ENCODE results near the gene CDH13. TPM values are rescaled to one million over a fixed set of nuclear protein-coding genes. Genes with fewer than 3 reads are reported as not detected.

Gene CDH13
- total RNA-seq, 2 donors from 2014 or later, result 4.1 to 7.1 TPM

DNA sequence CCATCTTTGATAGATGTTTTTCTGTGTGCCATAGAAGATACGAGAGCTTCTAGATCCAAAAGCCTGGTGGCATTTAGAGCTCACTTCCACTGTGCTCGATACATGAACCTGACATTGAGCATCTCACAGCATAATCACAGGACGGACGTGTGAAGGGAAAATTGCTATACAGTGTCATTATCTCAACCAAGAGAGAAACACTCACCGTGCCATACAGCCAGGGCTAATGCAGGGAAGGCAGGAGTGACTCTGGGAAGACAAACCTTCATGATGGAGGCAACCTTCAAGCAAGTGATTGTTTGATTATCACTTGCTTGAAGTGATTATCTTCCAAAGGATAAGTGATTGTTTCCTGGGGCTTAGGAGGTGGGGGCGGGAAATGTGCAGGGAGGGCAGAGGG, 962.8 kb downstream of the CDH13 start:
- no peak for DNase-seq
- ATAC-seq, result no peak
- intact Hi-C loops (cut with DNase I, micrococcal nuclease), result no loop called here

DNA sequence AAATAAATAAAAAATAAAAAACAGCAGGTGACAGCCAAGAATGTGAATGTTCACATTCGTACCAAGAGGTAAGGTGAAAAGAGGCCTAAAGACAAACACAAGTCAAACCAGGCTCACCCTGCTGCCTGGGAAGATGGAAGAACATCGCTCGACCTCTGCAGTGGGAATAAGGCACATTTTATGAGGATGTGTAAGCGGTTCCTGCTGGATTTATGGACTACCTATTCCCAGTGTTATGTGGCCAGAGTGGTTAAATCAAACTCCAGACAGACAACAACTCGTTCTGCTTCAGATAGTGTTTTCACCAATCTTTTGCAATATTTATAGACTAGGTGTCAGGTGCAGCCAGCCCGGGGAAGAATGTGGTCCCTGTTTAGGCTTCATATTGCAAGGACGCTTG, 966.0 kb downstream of the CDH13 start:
- ATAC-seq (no peak), DNase-seq (no peak)
- intact Hi-C loops (cut with DNase I, micrococcal nuclease), result no loop called here

DNA sequence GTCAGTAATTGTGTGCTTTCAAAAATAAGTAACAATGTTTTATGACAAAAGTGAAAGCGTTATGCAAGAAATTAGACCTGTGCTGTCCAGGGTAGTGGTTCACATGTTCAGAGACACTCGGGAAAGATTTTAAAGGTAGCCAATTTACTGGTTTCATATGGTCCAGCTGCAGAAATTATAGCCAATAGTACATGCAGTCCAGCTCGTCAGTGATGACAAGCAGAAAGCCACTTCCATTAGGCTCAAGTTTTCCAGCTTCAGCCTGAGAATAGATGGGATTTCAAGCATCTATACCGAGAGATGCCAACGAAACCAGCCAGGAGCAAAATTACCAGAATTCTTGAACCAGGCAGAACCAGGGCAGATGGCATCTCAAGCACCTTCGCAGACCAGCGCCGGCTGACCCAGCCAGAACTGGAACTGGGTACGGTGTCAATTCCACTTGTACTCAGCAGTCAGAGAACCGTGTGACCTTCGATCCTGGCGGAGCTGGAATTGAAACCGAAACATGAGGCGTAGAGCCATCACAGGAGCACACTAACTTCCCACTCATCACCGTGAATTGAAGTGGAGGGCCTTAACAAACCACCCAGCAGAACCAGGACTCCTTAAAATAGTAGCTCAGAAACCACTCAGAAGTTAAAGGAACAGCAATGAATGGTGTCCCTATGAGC, 973.2 kb downstream of the CDH13 start:
- ATAC-seq (no peak), DNase-seq (no peak)
- intact Hi-C loops (cut with DNase I, micrococcal nuclease), result no loop called here

DNA sequence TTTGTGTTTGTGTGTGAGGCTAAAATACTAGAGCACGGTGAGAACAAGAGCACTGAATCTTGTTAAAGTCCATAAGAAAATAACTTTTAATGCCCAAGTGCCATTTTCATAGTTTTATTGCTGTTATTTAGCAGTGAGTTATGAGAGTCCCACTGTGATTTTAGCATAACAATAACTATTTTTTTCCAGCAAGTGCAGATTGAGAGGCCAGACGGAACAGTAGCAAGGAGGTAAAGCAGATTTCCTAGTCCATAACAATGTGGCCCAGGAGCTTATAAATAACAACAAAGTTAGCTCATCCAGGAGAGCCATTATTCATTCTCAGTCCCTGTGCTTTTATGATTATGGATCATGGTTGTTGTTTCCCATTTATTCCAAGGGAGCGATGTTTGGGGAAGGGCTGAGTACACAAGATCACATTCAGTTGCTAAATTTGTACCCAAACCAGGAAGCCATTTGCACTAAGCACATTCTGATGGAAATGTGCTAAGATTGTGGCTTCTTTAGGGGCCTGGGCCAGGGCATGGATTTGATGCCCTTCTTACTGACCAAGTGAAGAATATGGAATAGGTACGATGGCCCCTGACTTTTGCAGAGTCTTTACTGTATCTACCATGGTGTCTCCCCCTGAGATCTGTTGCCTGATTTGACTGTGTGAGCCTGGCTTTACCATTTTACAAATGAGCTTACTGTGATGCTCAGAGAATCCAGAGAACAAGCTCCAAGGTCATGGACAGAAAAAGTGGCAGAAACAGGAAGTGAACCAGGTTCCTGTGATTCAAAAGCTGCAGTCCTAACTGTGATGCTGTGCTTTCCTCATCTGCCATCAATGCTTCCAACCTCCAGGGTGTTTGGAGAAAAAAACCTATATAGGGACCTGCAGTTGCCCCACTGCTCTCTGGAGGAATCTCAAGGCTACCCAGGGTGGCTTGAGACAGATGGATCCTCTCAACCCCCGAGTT, 976.3 kb downstream of the CDH13 start:
- ATAC-seq (no peak), DNase-seq (no peak)
- intact Hi-C loops (cut with DNase I, micrococcal nuclease), result no loop called here

DNA sequence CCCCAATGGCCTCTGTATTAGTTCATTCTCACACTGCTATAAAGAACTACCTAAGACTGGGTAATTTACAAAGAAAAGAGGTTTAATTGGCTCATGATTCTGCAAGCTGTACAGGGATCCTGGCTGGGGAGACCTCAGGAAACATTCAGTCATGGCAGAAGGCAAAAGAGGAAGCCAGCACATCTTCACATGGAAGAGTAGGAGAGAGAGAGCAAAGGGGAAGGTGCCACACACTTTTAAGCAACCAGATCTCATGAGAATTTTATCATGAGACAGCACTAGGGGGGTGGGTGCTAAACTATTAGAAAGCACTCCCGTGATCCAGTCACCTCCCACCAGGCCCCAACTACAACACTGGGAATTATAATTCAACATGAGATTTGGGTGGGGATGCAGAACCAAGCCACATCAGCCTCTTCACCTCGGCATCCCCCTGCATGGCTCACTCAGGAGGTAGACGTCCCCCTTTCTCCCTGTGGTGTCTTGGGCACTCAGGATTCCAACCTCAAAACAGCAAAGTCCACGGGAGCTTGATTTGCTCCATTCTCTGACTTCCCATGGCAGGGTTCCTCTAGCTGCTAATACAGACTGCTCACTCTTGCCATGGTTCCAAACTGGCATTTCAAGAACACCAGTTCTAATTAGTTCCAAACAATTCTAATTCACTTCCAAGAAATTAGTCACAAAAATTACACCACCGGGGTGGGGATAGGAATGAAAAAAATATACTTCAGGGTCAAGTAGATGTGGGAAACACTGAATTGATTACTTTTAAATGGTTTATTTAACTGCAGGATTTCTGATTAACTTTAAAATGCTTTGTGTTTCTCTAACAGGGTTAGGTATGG, 977.2 kb downstream of the CDH13 start:
- ATAC-seq, result no peak
- no peak for DNase-seq
- intact Hi-C loops (cut with DNase I, micrococcal nuclease), result no loop called here

DNA sequence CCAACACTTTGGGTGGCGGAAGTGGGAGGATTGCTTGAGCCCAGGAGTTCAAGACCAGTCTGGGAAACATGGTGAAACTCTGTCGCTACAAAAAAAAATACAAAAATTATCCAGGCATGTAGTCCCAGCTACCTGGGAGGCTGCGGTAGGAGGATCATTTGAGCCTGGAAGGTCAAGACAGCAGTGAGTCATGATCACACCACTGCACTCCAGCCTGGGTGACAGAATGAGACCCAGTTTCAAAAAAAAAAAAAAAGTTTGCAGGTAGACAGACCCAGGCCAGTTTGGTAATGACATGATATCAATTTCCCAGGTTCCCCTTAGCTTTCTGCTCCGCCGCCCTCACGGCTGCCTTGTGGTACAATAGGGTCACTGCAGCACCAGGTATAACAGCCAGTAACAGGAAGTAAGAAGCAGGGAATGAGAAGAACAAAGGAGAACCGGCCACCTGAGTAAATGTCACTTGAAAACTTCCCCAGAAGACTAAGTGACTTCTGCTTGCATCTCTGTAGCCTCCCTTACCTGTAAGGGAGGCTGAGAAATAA, 979.8 kb downstream of the CDH13 start:
- DNase-seq (no peak), ATAC-seq (no peak)
- intact Hi-C loops (cut with DNase I, micrococcal nuclease), result no loop called here

DNA sequence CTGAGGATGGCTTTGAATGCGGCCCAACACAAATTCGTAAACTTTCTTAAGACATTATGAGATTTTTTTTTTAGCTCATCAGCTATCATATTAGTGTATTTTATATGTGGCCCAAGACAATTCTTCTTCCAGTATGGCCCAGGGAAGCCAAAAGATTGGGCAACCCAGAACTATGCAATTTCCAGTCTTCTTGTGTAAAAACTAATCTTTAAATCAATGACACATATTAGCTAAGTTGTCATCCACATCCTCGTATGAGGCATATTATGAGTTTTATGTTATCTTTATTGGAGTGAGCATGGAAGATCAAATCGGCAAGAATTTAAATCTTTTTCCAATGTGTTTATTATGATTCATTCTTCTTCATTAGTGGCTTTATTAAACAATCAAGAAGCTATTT, 982.4 kb downstream of the CDH13 start:
- no peak for ATAC-seq
- intact Hi-C loops (cut with DNase I, micrococcal nuclease), result no loop called here
- no peak for DNase-seq

DNA sequence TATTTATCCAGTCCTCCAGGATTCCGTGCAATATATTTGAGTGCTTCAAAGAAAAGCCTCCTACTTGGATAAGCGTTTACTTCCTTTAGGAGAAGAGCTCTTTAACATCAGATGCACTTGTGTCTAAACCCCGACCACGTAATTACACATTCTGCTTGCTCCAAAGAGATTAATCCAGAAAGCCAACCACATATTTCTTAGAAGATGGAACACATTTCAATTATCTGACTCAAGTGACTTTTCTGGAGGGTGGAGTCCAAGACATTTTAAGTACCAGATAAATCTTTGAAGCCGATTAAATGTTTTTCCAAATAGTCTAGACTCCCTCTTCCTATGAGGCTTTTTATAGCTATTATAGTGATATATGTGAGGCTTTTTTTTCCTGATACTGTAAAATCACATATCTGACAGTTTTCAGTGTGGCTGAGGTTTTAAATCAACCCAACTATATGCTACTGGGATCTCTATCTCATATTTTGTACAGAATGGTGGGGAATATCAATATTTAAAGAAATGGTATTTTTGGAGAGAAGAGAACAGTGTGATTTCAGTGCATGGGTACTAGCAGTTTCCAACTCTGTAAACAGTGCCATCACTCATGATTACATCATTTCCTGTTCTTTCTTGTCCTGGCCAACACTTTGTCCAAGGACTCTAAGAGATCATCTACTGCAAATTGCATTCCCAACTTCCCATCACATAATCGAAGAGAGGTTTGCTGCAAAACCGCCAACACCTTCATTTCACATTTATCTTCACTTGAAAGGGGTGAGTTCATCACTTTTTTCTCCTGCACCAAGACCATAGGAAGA, 988.6 kb downstream of the CDH13 start:
- intact Hi-C loops (cut with DNase I, micrococcal nuclease), result no loop called here
- DNase-seq, result no peak
- ATAC-seq, result no peak

DNA sequence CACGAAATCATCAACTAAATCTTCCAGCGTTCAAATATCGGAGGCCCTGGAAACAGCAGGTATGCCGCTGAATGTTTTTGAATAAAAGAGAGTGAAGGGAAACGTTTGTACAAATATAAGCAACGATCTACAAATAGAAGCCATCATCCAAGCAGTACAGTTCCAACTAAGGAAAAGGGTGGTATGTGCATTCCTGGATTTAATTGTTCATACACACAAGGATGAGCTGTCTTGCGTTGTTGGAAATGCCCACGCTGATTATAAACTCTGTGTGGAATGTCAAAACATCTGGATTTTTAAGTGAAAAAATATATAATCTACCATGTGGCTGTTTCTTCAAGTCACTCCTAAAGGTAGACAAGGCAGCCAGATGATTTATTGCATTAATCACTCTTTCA, 989.2 kb downstream of the CDH13 start:
- DNase-seq, result no peak
- no peak for ATAC-seq
- intact Hi-C loops (cut with DNase I, micrococcal nuclease), result no loop called here

DNA sequence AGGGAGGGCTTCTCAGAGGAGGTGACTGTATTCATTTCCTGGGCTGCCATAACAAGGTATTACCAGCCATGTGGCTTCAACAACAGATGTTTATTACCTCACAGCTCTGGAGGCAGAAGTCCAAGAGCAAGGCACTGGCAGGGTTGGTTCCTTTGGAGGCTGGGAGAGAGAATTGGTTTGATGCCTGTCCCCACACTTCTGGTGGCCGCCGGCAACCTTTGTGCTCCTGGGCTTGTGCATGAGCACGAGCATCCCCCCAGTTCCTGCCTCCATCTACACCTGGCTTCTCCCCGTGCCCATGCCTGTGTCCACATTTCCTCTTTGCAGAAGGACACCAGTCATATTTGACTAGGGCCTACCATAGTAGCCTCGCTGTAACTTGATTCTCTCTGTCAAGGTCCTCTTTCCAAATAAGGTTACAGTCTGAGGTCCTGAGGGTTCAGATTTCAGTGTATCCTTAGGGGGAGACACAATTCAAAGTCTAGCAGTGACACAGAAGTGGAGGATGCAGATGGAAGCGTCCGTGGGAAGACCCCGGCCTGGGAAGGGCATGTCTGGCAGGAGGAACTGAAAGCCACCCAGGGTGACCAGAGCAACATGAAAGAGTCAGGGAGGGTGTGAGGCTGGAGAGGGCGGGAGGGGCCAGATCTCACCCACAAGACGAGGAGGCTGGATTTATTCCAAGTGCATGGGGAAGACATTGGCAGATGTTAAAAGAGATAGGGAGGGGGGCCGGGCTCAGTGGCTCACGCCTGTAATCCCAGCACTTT, 992.8 kb downstream of the CDH13 start:
- intact Hi-C loops (cut with DNase I, micrococcal nuclease), result no loop called here
- no peak for ATAC-seq
- DNase-seq, result no peak

DNA sequence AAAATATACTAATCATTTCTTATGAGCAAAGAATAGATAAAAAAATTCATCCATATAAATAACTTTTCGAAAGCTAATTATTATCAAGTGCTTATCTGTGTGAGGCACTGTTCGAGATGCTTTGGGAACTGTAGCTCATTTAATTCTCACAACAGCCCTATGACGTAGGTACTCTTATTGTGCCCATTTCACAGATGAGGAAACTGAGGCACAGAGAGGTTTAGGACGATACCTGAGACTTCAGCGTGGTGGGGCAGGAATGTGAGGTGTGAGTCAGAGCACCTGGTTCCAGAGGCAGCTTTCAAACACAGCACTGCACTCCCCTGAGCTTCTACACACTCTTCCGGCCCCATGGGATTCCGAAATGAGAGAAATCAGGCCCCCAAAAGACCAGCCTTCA, 995.2 kb downstream of the CDH13 start:
- ATAC-seq (no peak), DNase-seq (no peak)
- intact Hi-C loops (cut with DNase I, micrococcal nuclease), result no loop called here

DNA sequence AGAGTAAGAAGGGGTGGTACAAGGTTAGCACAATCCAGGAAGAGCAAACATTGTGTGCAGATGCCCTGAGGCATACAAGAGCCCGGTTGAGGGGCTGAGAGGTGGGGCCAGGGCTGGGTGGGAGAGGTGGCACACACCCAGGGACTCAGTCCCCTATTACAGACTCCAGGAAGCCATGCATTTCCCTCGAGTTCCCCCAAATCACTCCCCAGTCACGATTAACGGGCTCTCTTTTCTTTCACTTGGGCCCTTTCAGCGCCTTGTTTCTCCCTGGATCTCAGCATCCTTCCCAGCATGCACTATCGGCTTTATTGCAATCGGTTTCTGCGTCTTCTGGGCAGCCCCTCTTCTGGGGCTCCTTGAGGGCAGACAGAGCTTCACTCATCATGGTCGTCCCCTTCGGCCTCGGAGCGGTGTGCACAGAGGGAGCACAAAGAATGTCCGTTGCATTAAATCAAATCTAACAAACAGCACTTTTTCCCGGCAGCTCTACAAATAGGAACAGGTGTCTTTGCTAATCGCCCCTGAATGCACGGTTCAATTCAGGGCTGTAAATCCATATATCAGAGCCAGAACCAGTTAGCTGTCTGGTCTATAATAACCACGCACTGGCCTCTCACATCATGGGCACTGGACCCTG, 996.4 kb downstream of the CDH13 start:
- no peak for DNase-seq
- no peak for ATAC-seq
- intact Hi-C loops (cut with DNase I, micrococcal nuclease), result no loop called here

DNA sequence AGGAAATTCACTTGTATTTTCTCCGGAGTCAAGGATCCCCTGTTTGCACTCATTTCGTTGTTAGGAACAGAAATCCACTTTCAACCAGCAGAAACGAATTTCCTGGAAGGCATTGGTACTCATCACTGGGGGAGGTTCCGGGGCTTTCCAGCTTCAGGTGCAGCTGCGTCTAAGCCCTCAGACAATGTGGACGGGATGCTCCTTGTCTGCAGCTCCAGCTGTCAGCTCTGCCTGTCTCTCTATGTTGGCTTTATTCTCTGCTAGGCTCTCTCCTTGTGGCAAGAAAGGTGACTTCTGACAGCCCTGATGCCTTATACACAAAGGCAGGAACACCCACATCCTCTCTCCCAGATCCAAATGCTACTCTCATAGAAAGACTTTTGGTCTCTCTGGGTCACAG, 997.1 kb downstream of the CDH13 start:
- intact Hi-C loops (cut with DNase I, micrococcal nuclease), result no loop called here
- no peak for DNase-seq
- no peak for ATAC-seq

DNA sequence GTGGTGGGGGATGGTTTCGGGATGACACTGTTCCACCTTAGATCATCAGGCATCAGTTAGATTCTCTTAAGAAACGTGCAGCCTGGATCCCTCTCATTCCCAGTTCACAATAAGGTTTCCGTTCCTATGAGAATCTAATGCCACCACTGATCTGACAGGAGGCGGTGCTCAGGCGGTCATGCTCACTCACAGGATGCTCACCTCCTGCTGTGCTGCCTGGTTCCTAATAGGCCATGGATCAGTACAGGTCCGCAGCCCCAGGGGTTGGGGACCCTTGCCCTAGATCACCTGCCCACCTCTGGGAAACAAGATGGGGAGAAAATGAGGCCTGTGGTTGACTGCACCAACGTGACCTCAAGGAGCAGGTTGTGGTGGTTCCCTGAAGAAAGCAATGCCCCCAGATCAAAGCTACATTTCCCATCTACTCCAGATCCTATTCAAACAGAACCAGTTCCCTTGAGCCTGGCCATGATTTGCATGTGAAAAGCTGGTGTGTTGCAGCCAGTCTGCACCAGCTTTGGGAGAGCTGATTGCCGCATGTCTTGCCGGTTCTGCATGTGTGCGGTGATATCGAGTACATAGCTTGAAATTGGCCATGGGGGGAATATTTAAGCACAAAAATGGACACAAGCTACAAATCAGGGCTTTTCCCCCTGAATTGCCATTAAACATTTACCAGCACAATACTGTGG, 997.8 kb downstream of the CDH13 start:
- ATAC-seq, result no peak
- DNase-seq, result no peak
- intact Hi-C loops (cut with DNase I, micrococcal nuclease), result no loop called here

DNA sequence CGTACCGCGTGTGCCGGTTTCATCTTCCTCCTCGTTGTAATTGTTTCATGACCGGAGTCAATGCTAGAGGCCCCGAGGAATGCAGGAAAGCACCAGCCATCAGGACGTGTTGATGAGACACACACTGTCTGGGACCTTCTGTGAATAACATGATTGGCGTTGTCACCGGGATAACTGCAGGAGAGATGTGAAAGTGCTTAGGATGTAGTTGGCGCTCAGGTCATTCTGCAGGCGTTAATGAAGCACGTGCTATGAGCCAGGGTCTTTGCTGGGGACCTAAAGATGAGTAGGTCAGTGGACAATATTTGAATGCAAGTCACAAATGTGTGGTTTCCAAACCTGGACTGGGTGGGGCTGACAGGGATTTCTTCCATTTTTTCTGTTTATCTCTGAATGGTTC, 999.4 kb downstream of the CDH13 start:
- no peak for DNase-seq
- intact Hi-C loops (cut with DNase I, micrococcal nuclease), result no loop called here
- no peak for ATAC-seq

DNA sequence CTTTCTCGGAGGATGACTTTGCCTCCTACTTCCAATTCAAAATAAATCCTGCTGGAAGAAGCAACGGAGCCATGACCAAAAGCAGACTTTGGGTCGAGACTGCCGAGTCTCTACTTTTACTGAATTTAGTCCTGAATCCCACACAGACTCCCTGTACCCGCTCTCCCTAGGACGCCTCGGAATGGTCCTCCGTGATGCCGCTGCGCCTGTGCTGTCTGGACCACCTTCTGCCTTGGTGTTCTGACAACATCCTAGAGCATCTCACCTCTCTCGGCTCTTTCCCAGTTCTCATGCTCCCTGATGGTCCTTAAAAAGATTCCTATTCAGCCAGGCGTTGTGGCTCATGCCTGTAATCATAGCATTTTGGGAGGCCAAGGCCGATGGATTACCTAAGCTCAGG, 999.9 kb downstream of the CDH13 start:
- ATAC-seq (no peak), DNase-seq (no peak)

DNA sequence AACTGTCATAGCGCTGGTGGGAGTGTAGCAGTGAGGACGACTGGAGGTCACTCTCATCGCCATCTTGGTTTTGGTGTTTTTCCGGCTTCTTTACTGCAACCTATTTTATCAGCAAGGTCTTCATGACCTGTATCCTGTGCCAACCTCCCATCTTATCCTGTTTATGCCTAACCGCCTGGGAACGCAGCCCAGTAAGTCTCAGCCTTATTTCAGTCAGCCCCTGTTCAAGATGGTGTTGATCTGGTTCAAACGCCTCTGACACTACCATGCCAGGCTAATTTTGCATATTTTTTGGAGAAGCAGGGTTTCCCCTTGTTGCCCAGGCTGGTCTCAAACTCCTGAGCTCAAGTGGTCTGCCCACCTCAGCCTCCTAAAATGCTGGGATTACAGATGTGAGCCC, 1001.2 kb downstream of the CDH13 start:
- intact Hi-C loops (cut with DNase I, micrococcal nuclease), result no loop called here

More for the DNA sequence above, 999.9 kb downstream of the CDH13 start:
- intact Hi-C loops (cut with DNase I, micrococcal nuclease), result no loop called here

More for the DNA sequence above, 1001.2 kb downstream of the CDH13 start:
- no peak for ATAC-seq
- no peak for DNase-seq
